Activated CD8-positive, alpha-beta memory T cell treated with anti-CD3 and anti-CD28 coated beads for 48 hours (primary cell): ENCODE results near the gene BCL2L1.

ENCODE experiments used
- DNase-seq, 3 experiments: peaks; one replicate each; pipeline ENCODE4 v3.0.0-alpha.2; 2020; ENCODE audit warnings: low read depth in 2 of 3, low spot score in 2 of 3

Gene BCL2L1

DNA sequence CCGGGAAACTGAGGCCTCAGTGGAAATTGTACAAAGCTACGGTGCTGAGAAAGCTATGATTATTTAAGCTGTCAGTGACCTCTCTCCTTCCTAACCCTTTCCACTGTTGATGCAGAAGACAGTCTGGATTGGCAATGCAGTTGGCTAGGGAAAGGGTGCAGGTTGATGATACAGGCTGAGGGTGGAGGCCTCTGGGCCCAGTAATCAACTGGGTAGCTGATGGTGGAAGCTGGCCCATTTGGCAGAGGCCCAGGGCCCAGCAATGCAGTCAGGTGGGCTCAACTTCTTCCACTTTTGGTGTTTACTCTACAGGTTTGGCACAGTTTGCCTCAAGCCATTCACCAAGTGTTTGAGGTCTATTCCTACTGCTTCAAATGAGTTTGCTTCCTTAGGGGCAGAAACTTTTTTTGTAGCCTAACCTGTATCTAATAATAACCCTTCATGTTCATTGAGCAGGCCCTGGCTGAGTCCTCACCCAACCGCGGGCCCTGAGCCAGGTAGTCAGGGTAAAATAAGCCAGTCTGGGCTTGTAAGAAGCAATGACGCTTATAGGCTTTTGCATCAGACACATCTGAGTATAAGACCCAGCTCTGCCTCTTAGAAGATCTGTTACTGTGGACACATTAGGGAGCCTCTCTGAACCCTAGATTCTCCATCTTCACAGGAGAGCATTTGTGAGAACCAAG is 12.1 kb downstream of the BCL2L1 start:
- no peak for DNase-seq

DNA sequence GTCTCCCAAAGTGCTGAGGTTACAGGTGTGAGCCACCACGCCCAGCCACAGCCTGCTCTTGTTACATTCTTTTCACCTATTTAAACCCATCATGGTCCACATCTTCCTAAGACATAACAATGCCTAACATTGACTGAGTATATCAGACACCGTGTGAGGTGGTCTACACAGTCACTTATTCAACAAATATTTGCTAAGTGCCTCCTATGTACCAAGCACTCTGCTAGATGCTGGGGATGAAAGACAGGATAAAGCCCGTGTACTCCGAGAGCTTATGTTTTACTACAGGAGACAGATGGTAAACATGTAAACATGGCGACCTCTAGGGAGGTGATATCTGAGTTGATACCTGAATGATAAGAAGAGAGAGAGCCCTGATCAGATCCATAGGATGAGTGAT is 12.7 kb downstream of the BCL2L1 start:
- no peak for DNase-seq

DNA sequence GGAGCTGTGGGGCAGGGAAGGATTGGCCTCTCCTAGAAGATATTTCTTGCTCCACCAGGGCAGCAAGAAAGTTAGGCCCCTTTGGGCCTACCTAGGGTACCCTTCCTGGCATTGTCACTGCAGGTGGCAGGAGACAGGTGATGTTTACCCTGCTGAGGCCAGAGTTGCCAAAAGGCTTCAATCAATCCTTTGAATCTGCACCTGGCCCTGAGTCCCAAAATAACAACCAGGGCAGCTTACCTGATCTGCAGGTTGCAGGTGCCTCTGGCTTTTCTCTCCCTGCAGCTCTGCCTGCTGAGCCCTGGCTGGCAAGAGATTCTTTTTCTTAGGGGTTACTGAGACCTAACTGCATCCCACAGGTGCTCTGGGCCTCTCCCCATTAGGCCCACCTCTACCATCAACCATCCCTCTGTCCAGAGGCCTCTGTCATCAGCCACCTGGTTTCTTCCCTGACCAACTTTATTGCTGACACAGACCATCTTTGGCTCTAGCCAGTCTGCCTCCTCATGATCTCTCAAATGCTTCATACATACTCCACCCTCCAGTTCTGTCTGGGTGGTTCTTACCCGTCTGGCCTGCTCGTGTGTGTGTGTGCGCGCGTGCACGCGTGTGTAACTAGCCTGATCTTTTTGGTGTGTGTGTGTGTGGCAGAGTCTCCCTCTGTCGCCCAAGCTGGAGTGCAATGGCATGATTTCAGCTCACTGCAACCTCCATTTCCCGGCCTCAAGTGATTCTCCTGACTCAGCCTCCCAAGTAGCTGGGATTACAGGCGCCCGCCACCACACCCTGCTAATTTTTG is 13.7 kb downstream of the BCL2L1 start:
- DNase-seq = no peak

DNA sequence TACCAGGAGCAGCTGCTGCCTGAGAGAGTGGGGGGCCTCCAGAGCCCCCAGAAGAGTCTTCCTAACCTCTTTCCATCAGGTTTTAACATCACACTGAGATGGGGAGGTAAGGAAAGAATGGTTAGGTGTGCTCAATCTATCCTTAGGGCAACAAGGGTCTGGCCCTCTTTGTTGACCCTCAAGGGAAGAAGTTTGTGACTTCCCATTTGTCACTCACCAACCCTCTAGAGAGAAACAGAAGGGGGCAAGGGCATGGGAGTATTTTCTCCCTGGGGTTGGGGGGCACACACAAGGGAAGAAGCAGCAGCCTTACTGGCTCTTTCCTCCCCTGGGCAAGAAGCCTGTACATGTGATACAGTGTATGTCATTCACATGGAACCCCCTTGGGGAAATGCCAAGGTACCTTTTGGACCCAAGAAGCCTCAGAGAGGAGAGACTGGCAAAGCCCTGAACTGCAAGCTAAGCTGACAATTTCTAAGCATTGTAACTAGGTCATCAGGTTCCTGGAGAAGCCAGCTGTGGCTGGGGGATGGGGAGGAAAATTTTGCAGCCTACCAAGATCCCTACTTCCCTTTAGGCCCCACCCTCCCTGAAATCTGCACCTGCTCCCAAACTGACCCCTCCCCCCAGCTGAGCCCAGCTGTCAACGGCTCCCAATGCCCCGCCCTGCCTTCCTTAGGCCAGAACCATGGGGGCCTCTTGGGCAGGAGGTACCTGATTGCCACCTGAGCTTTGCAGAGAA is 14.5 kb downstream of the BCL2L1 start:
- DNase-seq = no peak

DNA sequence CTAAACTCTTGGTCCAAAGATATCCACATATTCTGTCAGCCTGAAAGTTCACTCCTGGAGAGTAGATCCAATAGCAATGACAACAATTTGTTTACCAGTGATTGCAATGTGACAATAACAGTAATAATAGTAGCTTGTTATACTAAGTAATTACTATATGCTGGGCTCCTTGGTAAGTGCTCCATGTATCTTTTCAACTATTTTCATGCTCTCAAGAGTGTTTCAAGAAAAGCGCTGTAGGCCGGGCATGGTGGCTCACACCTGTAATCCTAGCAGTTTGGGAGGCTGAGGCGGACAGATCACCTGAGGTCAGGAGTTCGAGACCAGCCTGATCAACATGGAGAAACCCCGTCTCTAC is 15.4 kb downstream of the BCL2L1 start:
- no peak for DNase-seq

DNA sequence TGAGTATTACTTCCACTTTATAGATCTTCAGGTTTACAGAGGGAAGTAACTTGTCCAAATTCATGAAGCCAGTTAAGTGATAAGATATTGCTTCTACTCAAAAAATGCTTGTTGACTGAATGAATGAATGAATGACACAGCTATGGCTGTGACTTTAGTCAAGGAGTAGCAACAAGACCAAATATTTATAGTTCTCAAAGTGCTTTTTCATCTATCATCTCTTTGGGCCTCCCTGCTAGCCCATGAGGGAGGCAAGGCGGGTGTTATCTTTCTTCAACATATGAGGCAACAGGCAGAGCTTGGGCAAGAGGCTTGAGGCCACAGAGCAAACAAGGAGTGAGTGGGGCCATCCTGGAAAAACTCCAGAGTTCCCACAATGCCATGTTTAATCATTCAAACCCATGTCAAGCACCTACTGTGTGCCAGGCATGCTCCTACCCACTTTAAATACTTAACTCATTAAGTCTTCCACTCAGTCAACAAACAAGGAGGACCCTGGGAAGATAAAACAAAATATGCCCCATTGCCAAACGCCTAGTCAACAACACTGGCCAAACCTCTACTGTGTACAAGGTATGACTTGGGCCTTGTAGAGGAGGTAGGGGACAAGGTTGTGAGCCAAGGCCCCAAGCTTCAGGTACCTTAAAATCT is 15.9 kb downstream of the BCL2L1 start:
- DNase-seq = no peak

DNA sequence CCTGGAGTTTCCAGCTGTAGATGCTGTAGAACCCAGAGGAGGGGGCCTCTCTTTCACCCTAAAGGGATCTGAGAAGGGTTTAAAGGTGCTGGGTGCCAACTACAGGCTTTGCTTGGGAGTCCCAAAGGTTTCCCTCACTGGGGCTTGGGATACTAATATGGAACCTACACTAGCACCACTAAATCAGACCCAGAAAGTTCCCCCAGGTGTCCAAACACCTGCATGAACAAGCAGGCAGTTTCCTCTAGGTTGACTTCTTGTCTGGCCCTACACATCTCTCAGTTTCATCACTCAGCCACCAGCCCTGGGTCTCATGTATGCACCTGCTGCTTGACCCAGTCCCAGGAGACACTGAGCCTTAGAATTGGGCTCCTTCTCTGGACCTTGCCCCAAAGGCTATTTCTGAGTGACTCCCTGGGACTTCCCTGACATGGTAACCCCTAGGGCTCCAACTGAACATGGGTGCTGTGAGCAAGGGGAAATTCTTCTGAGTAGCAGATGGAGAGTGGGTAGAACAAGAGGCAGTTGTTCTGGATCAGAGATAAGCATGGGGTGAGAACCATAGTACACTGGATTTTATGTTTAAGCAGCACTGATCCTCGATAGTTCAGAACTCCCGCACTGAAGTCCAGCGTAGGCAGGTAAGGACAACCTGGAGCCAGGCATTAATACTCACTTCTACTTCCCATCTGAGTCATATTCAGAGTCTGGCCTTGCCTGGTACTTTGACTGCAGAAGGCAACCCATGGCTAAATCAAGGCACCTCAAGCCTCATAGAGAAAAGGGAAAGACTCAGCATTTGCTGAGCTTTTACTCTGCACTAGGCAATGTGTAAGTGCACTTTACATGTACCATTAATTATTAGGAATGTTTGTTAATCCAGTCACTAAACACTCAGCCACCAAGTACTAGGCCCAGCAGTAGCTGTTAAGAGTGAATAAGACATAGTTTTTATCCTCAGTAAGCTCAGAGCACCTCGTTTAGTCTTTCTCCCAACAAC is 16.8 kb downstream of the BCL2L1 start:
- no peak for DNase-seq

DNA sequence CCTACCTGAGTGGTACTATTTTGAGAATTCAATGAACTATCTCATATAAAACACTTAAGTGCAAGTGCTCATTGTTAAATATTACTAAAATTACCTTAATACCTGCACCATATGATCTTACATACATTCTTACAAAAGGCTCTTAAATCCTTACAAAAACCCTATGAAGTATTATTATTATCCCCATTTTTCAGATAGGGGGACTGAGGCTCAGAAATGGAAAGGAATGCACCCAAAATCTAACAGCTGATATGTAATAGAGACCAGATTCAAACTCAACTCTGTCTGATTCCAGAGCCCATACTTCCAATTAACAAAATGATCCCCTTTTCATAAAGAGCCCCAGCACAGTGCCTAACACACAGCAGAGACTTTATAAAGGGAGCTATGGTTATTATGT is 17.5 kb downstream of the BCL2L1 start:
- DNase-seq = no peak

DNA sequence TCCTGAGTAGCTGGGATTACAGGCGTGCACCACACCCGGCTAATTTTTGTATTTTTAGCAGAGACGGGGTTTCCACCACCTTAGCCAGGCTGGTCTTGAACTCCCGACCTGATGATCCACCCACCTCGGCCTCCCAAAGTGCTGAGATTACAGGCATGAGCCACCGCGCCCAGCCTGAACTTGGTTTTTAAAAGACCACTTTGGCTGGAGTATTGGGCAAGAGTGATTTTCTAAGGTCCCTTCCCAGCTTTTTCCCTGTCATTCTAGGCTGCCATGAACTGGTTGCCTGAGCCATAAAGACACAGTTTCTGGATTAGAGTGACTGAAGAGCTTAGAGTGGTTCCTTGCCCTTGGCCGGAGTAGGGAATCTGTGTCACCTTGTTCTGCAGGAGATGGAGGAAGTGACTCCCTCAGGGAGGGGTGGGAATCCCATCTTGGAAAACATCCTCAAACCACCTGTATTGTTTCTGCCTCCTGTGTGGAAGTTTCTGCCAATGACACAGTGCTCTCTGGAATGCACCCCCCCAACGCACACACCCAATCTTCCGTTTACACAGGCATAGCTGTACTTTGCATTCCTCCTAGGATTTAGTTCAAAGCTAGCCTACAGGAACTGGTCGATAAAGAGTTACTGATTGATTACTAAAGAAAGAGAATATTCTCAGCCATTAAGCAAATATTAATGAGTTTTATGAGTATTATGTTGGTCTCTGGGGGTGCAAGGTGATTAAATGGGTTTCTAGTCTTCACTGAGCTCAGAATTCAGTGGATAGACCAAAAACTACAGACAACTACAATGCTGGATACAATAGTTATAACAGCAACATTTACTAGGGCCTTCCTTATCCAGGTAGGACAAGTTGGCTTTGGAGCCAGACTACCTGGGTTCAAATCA is 18.2 kb downstream of the BCL2L1 start:
- no peak for DNase-seq

DNA sequence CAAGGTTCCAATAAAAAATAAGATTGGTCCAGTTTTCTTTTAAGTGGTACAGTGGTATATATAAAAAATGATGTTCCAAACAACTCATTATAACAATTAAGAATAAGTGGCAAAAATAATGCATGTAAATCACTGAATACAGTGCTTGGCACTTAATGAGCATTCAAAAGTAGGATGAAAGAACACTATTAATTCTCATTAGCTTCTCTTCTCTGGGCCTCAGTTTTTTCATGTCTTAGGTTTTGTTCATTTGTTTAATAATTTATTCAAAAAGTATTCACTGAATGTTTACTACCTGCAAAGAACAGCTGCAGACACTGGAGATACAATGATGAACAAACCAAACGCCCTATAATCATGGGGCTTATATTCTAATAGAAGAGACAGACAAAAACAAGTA is 21.1 kb downstream of the BCL2L1 start:
- DNase-seq = no peak

DNA sequence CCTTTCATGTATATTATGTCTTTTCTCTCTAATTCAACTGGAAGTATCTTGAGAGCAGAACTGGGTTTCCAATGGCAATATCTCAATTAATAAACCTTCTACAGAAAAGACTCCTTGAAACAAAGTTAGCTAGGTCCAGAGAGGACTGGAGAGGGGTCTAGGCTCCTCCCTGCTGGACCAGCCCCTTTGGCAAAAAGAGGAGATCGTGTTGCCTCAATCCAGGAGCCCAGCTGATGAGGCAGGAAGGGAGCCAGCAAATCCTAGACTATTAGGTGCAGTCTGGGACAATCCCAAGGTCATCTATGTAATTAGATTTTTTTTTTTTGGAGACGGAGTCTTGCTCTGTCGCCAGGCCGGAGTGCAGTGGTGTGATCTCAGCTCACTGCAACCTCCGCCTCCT is 21.9 kb downstream of the BCL2L1 start:
- no peak for DNase-seq

DNA sequence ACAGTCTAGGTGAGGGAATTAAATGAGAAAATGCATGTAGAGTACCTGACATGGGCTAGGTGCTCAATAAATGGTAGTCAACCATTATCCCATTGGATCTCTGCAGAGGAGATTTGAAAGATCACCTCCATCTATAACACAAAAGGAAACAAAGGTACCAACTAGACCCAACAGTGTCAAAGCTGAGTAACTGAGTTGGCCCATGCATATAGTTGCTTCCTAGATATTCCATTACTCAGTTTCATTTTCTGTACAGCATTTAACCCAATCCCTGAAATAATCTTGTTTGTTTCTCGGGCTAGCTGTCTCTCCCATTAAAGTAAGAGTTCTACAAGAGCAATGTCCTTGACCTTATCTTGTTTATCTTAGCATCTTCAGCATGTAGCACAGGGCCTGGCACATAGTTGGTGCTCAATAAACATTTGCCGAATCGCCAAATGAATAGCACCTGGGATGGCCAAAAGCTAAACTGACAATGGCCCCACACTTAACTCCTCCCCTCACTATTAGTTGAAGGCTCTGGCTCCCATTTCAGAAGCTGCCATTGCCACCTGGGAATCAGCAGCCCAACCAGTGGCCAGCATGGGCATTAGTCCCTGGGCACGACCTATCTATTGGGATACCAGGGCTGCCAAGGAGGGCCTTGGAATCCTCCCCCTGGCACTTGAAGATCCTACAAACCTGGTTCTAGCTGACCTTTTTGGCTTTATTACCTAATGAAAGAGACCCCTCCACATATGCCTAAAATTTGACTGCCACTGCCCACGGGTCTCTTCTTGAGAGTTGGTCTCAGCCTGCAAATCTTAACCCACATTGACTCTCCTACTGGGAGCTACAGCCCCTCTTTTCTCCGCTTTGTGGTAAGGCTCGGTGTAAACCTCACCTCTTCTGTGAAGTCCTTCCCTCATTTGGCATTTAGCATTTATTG is 22.6 kb downstream of the BCL2L1 start:
- DNase-seq = no peak

DNA sequence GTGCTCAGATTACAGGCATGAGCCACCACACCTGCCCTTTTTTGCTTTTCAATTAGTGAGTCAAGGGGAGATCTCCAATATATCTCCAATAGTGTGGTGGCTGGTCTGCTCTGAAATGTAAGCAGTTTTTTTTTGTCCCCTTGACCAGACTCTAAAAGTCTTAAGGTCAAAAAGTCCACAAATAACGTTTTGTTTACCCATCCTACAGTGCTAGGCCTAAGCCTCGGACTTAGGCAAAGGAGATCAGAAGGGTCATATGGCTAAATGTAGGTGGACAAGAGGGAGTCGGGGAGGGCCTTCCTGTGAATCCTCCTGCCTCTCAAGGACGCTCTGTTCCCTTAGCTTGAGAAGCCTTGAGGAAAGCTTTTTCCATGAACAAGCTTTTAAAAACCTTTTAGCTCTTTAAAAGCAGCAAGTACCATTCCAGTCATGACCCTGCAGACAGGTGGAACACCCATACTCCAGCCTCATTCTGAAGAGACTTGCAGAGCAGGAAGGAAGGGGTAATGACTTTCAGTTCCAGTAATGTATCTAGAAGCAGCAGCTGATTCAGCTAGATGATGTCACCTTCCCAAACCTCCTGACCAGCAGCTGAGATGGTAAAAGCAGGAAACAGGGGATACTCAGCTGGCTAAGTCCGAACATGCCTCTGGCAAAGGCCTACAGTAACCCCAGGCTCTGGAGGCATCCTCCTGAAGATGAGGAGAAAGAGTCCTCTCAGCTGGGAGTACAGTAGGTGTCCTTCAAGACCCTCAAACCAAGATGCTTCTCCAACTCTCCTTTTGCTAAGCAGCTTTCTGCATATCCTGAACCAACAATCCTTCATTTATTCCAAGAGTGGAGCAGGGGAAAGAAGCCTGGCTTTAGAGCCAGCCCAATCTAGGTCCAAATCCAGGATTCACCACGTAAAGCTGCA is 23.6 kb downstream of the BCL2L1 start:
- DNase-seq = no peak

DNA sequence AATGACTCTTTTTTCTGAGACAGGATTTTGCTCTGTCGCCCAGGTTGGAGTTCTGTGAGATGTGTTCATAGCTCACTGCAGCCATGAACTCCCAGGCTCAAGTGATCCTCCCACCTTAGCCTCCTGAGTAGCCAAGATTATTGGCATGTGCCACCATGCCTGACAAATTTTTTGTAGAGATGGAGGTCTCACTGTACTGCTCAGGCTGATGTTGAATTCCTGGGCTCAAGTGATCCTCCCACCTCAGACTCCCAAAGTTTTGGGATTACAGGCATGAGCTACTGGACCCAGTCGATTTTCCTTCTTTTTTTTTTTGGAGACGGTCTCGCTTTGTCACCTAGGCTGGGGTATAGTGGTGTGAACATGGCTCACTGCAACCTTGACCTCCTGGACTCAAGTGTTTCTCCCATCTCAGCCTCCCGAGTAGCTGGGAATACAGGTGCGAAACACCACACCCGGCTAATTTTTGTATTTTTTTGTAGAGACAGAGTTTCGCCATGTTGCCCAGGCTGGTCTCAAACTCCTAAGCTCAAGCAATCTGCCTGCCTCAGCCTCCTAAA is 24.3 kb downstream of the BCL2L1 start:
- DNase-seq = no peak

DNA sequence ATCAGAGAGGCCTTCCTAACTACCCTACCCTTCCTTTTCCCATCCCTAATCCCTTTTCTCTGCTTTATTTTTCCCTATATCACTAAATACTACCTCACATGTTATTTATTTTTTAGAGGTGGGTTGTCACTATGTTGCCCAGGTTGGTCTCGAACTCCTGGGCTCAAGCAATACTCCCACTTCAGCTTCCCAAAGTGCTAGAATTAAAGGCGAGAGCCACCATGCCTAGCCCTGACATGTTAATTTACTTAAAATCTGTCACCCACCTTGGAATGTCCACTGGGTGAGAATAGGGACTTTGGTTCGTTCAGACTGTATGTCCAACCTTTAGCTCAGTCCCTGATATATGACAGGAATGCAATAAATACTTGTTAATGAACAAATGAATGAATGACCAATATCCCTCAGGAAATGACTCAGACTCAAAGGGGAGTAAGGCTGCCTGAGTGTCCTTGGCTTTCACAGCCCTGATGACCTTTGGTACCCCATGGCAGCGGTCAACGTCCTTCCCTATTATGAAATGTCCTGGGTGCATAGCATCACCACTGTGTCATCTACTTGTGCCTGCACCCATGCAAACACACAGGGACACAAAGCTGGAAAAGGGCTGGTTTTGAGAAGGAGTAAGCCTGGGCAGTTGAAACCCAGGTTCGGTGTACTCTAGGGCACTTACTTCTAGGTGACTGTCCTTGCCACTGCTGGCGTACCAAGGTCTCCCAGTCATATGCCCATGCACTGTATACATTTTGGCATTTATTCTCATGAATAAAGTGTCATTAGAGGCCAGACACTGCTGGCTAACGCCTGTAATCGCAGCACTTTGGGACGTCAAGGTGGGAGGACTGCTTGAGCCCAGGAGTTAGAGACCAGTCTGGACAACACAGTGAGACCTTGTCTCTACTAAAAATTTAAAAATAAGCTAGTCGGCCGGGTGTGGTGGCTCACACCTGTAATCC is 26.5 kb downstream of the BCL2L1 start:
- DNase-seq = no peak
